Esophagus muscularis mucosa (tissue), 4 donors: ENCODE results near the gene RNF167. TPM values are rescaled to one million over a fixed set of nuclear protein-coding genes. Genes with fewer than 3 reads are reported as not detected.

ENCODE experiments used
- DNase-seq: peaks from one replicate; pipeline ENCODE4 v3.0.0-alpha.2; 2017; ENCODE audit errors: extremely low spot score
- H3K27ac ChIP-seq, 4 donors: fragments of 200-600 bp; sonication (generic); replicated peaks in 1 of 4; 1 replicate in 3 of 4; 2 replicates in 1 of 4; pipeline ENCODE4 v1.5.1; 2016 to 2019; ENCODE audit warnings: mild to moderate bottlenecking in 1 of 4
- H3K27me3 ChIP-seq, 4 donors: fragments of 200-600 bp; sonication (generic); one replicate each; pipeline versions ENCODE4 v1.5.1 to v1.6.0; 2016 to 2019
- H3K36me3 ChIP-seq, 4 donors: fragments of 200-600 bp; sonication (generic); one replicate each; pipeline ENCODE4 v1.5.1; 2016 to 2019
- H3K4me1 ChIP-seq, 4 donors: fragments of 200-600 bp; sonication (generic); one replicate each; pipeline ENCODE4 v1.5.1; 2016 to 2019
- H3K4me3 ChIP-seq, 4 donors: fragments of 200-600 bp; sonication (generic); 1 replicate in 2 of 4; 2 replicates in 2 of 4; pipeline ENCODE4 v1.5.1; 2016 to 2019; ENCODE audit warnings: mild to moderate bottlenecking in 4 of 4, moderate library complexity in 1 of 4
- H3K9me3 ChIP-seq, 4 donors: fragments of 200-600 bp; sonication (generic); 1 replicate in 3 of 4; 2 replicates in 1 of 4; pipeline ENCODE4 v1.5.1; 2016 to 2019
- CTCF ChIP-seq, 3 experiments: fragments of 200-600 bp in 2 of 3; fragments of 450-650 bp in 1 of 3; sonication (generic) in 2 of 3; IDR thresholded peaks; one replicate each; pipeline ENCODE4 v1.5.1; 2017 to 2019; ENCODE audit warnings: antibody characterized with exemption in 3 of 3, mild to moderate bottlenecking in 2 of 3, moderate library complexity in 1 of 3
- EP300 ChIP-seq: sonication (generic); formaldehyde crosslinking; IDR thresholded peaks from one replicate; pipeline ENCODE4 v1.6.1; 2017; ENCODE audit warnings: antibody characterized with exemption
- POLR2A ChIP-seq: fragments of 450-650 bp; IDR thresholded peaks from one replicate; pipeline ENCODE4 v1.6.1; 2017; ENCODE audit warnings: antibody characterized with exemption, moderate library complexity, mild to moderate bottlenecking, low read depth
- POLR2AphosphoS5 ChIP-seq, 2 donors: sonication (generic); formaldehyde crosslinking; IDR thresholded peaks; one replicate each; pipeline ENCODE4 v1.6.1; 2017; ENCODE audit warnings: antibody characterized with exemption in 2 of 2
- WGBS: methylation state at CpG from one replicate; pipeline ENCODE4 v1.1.5; 2018; 5-methylcytosine and 5-hydroxymethylcytosine counted together
- intact Hi-C: fragments of 100-400 bp; cut with DNase I; formaldehyde crosslinking; loops from one replicate; pipeline ENCODE4 v1.15.1; 2023
- total RNA-seq, 4 donors: library from RNA; depleted of rRNA; stranded (reverse); fragments of >200 nt; gene quantifications; one replicate each; pipeline versions ENCODE4 v1.1.0 to v1.2.1, GENCODE V29; 2016

RNF167 gene
- total RNA-seq, 4 donors from 2014 or later, result 59.8 to 96.3 (median 69.5) TPM

- WGBS, result 77% methylated on average over 12 of the region's 14 CpGs
- H3K36me3 ChIP-seq, result peaks cover 0 to 15% (median 10%) of the 10 kb centered on the region in 4 donors
- no peak within 1 kb of the TSS for H3K4me3 ChIP-seq
- TF ChIP-seq CTCF (IDR thresholded peaks at IDR 0.05) (no peak), EP300 (no peak), POLR2A (no peak), POLR2AphosphoS5 (IDR thresholded peaks at IDR 0.05) (no peak)
- H3K27ac ChIP-seq, result no peak within 1 kb of the TSS
- no peaks in the 10 kb centered on the region for H3K27me3 ChIP-seq
- intact Hi-C loops, result no loop called here
- no peak for DNase-seq
- peaks cover 11 to 15% (median 13%) of the 10 kb centered on the region in 4 donors for H3K4me1 ChIP-seq
- no peaks in the 10 kb centered on the region for H3K9me3 ChIP-seq
Observed at GRCh38 chr17:4931963-4932362, 8.1 kb upstream of the RNF167 start, which contains the start of gene GP1BA. GP1BA (plus strand) TSS chr17:4932277; CDS start chr17:4932605, 328 bp downstream.

GRCh38 chr17:4932756-4933155 lies 7.3 kb upstream of the RNF167 start:
- Histone ChIP-seq H3K4me3 (no peak overlapping the region), H3K9me3 (no peaks in the 10 kb centered on the region), H3K36me3 (peaks cover 7 to 23% (median 18%) of the 10 kb centered on the region in 4 donors), H3K4me1 (peaks cover 13 to 20% (median 17%) of the 10 kb centered on the region in 4 donors), H3K27me3 (no peaks in the 10 kb centered on the region), H3K27ac (no peak overlapping the region)
- no peak for TF ChIP-seq CTCF (IDR thresholded peaks at IDR 0.05)
- TF ChIP-seq POLR2AphosphoS5 (IDR thresholded peaks at IDR 0.05), result no peak
- no peak for TF ChIP-seq POLR2A
- TF ChIP-seq EP300, result no peak
- intact Hi-C loops, result no loop called here
- DNase-seq, result no peak
- 96% methylated on average over 7 of the region's 12 CpGs for WGBS

GRCh38 chr17:4933646-4934045 lies 6.4 kb upstream of the RNF167 start:
- no peak for TF ChIP-seq EP300
- no peak for TF ChIP-seq POLR2A
- no peak for TF ChIP-seq CTCF (IDR thresholded peaks at IDR 0.05)
- TF ChIP-seq POLR2AphosphoS5 (IDR thresholded peaks at IDR 0.05), result no peak
- H3K4me3 ChIP-seq, result no peak overlapping the region
- no peaks in the 10 kb centered on the region for H3K9me3 ChIP-seq
- H3K36me3 ChIP-seq, result peaks cover 12 to 30% (median 24%) of the 10 kb centered on the region in 4 donors
- H3K27me3 ChIP-seq, result no peaks in the 10 kb centered on the region
- peaks cover 22 to 29% (median 26%) of the 10 kb centered on the region in 4 donors for H3K4me1 ChIP-seq
- no peak for DNase-seq
- WGBS, result 83% methylated on average over 10 of the region's 16 CpGs
- intact Hi-C loops, result no loop called here
- peak overlapping the region in 1 of 4 donors; percentile 12 for H3K27ac ChIP-seq

- Histone ChIP-seq H3K9me3 (no peaks in the 10 kb centered on the region), H3K36me3 (peaks cover 12 to 30% (median 24%) of the 10 kb centered on the region in 4 donors), H3K4me3 (no peak overlapping the region), H3K27me3 (no peaks in the 10 kb centered on the region), H3K27ac (peak overlapping the region in 2 of 4 donors; percentile 12 to 58), H3K4me1 (peaks cover 28 to 37% (median 32%) of the 10 kb centered on the region in 4 donors)
- WGBS, result 17% methylated on average over 14 of the region's 14 CpGs
- TF ChIP-seq CTCF (IDR thresholded peaks at IDR 0.05) (no peak), POLR2AphosphoS5 (IDR thresholded peaks at IDR 0.05) (peak in 1 of 2 donors; percentile 5), EP300 (no peak), POLR2A (no peak)
- intact Hi-C loops, result no loop called here
- DNase-seq, result no peak
Observed at GRCh38 chr17:4934173-4934979, 5.7 kb upstream of the RNF167 start.
